Nephron (organoid): ENCODE data around the gene LIN7B.

Experiments
- H3K27ac Mint-ChIP-seq, 3 experiments: 2 replicates each; pipeline ENCODE4 v1.8.0; 2020; ENCODE audit warnings: mixed read lengths in 3 of 3, mild to moderate bottlenecking in 2 of 3, moderate library complexity in 1 of 3
- H3K27me3 Mint-ChIP-seq: 2 replicates; pipeline ENCODE4 v1.8.0; 2021; ENCODE audit warnings: low read depth, mild to moderate bottlenecking, moderate library complexity, mixed read lengths
- H3K36me3 Mint-ChIP-seq: 2 replicates; pipeline ENCODE4 v1.8.0; 2020; ENCODE audit warnings: low read depth, mixed read lengths
- H3K4me1 Mint-ChIP-seq: 2 replicates; pipeline ENCODE4 v1.8.0; 2020; ENCODE audit warnings: mixed read lengths
- H3K4me3 Mint-ChIP-seq, 3 experiments: 2 replicates each; pipeline ENCODE4 v1.8.0; 2020; ENCODE audit warnings: mild to moderate bottlenecking in 3 of 3, mixed read lengths in 3 of 3, moderate library complexity in 2 of 3
- H3K9me3 Mint-ChIP-seq: 2 replicates; pipeline ENCODE4 v1.8.0; 2020; ENCODE audit warnings: mixed read lengths
- TF ChIP-seq, protein P1 (sequence below), 3 experiments: fragments of 200-600 bp; sonication (generic); IDR thresholded peaks; one replicate each; pipeline ENCODE4 v1.5.0; 2021; ENCODE audit warnings: antibody characterized with exemption in 3 of 3; ENCODE audit not compliant: unreplicated experiment in 3 of 3

The LIN7B gene

DNA sequence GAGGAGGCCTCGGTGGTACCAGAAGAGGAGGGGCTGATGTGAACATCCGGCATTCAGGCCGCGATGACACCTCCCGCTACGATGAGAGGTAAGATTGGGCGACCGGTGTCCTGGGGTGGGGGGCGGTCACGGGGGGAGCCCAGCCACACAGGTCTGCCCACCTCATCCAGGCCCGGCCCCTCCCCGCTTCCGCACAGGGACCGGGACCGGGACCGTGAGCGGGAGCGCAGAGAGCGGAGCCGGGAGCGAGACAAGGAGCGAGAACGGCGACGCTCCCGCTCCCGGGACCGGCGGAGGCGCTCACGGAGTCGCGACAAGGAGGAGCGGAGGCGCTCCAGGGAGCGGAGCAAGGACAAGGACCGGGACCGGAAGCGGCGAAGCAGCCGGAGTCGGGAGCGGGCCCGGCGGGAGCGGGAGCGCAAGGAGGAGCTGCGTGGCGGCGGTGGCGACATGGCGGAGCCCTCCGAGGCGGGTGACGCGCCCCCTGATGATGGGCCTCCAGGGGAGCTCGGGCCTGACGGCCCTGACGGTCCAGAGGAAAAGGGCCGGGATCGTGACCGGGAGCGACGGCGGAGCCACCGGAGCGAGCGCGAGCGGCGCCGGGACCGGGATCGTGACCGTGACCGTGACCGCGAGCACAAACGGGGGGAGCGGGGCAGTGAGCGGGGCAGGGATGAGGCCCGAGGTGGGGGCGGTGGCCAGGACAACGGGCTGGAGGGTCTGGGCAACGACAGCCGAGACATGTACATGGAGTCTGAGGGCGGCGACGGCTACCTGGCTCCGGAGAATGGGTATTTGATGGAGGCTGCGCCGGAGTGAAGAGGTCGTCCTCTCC, 6.3 kb upstream of the LIN7B start:
- Mint-ChIP-seq H3K27ac (peak overlapping the region in 1 of 3 experiments; percentile 7), H3K4me1 (peaks cover 12% of the 10 kb centered on the region), H3K4me3 (no peak overlapping the region), H3K27me3 (no peaks in the 10 kb centered on the region), H3K9me3 (no peaks in the 10 kb centered on the region), H3K36me3 (peaks cover 43% of the 10 kb centered on the region)
- TF ChIP-seq, protein P1, sequence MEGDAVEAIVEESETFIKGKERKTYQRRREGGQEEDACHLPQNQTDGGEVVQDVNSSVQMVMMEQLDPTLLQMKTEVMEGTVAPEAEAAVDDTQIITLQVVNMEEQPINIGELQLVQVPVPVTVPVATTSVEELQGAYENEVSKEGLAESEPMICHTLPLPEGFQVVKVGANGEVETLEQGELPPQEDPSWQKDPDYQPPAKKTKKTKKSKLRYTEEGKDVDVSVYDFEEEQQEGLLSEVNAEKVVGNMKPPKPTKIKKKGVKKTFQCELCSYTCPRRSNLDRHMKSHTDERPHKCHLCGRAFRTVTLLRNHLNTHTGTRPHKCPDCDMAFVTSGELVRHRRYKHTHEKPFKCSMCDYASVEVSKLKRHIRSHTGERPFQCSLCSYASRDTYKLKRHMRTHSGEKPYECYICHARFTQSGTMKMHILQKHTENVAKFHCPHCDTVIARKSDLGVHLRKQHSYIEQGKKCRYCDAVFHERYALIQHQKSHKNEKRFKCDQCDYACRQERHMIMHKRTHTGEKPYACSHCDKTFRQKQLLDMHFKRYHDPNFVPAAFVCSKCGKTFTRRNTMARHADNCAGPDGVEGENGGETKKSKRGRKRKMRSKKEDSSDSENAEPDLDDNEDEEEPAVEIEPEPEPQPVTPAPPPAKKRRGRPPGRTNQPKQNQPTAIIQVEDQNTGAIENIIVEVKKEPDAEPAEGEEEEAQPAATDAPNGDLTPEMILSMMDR (IDR thresholded peaks at IDR 0.05; ENCODE audit: unreplicated experiment in 3 of 3), result no peak

GRCh38 chr19:49109051-49109450, 5.1 kb upstream of the LIN7B start:
- Mint-ChIP-seq H3K4me3 (no peak overlapping the region), H3K27ac (peak overlapping the region in 1 of 3 experiments; percentile 11), H3K9me3 (no peaks in the 10 kb centered on the region), H3K36me3 (peaks cover 42% of the 10 kb centered on the region), H3K27me3 (no peaks in the 10 kb centered on the region), H3K4me1 (peaks cover 19% of the 10 kb centered on the region)
- TF ChIP-seq, protein P1 (IDR thresholded peaks at IDR 0.05; ENCODE audit: unreplicated experiment in 3 of 3), result no peak

- Mint-ChIP-seq H3K4me3 (no peak overlapping the region), H3K27me3 (no peaks in the 10 kb centered on the region), H3K9me3 (no peaks in the 10 kb centered on the region), H3K36me3 (peaks cover 36% of the 10 kb centered on the region), H3K27ac (no peak overlapping the region), H3K4me1 (peaks cover 17% of the 10 kb centered on the region)
- TF ChIP-seq, protein P1 (IDR thresholded peaks at IDR 0.05; ENCODE audit: unreplicated experiment in 3 of 3), result no peak
Observed at GRCh38 chr19:49109569-49110233, 4.5 kb upstream of the LIN7B start.

DNA sequence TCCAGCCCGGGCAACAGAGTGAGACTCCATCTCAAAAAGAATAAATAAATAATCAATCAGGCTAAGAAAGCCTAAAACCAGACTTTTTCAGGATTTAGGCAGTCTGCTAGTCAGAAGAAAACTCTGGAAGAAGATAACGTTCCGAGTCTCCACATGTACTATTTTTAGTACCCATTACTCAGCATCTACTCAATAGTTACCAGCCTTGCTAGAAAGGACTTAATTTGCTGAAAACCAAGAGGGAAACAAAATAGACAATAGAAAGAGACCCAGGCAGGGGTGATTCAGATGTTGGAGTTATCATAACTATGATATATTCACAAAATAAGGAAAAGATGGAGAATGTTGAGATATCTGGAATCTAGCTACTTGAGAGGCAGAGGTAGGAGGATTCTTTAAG, 3.6 kb upstream of the LIN7B start:
- peak overlapping the region in 2 of 3 experiments; percentile 9 to 15 for H3K27ac Mint-ChIP-seq
- peaks cover 18% of the 10 kb centered on the region for H3K4me1 Mint-ChIP-seq
- H3K9me3 Mint-ChIP-seq, result no peaks in the 10 kb centered on the region
- H3K4me3 Mint-ChIP-seq, result peak overlapping the region; percentile 14 to 81 (median 38)
- no peaks in the 10 kb centered on the region for H3K27me3 Mint-ChIP-seq
- TF ChIP-seq, protein P1 (IDR thresholded peaks at IDR 0.05; ENCODE audit: unreplicated experiment in 3 of 3), result no peak
- peaks cover 30% of the 10 kb centered on the region for H3K36me3 Mint-ChIP-seq

GRCh38 chr19:49111218-49111998, 2.8 kb upstream of the LIN7B start:
- Mint-ChIP-seq H3K4me1 (peaks cover 21% of the 10 kb centered on the region), H3K9me3 (no peaks in the 10 kb centered on the region), H3K27me3 (no peaks in the 10 kb centered on the region), H3K4me3 (peak overlapping the region; percentile 25 to 81 (median 75)), H3K27ac (peak overlapping the region; percentile 38 to 61 (median 59)), H3K36me3 (peaks cover 25% of the 10 kb centered on the region)
- TF ChIP-seq, protein P1 (IDR thresholded peaks at IDR 0.05; ENCODE audit: unreplicated experiment in 3 of 3), result no peak
